GM19239 (cell line): ENCODE measurements around the gene PCDHGB4.
"Not testable (repeated sequence)": the region's sequence is repeated elsewhere in the genome, so short reads cannot be mapped to it uniquely, and the experiment has no call there.

ENCODE experiments used
- DNase-seq: peaks from one replicate; pipeline ENCODE4 v3.0.0; 2011; ENCODE audit warnings: low spot score; ENCODE audit not compliant: insufficient read length
- FAIRE-seq: peaks from 2 replicates; lab custom pipeline; 2011; peaks lifted over from hg19 to GRCh38; lab: Jason Lieb, UNC

Gene PCDHGB4

DNA sequence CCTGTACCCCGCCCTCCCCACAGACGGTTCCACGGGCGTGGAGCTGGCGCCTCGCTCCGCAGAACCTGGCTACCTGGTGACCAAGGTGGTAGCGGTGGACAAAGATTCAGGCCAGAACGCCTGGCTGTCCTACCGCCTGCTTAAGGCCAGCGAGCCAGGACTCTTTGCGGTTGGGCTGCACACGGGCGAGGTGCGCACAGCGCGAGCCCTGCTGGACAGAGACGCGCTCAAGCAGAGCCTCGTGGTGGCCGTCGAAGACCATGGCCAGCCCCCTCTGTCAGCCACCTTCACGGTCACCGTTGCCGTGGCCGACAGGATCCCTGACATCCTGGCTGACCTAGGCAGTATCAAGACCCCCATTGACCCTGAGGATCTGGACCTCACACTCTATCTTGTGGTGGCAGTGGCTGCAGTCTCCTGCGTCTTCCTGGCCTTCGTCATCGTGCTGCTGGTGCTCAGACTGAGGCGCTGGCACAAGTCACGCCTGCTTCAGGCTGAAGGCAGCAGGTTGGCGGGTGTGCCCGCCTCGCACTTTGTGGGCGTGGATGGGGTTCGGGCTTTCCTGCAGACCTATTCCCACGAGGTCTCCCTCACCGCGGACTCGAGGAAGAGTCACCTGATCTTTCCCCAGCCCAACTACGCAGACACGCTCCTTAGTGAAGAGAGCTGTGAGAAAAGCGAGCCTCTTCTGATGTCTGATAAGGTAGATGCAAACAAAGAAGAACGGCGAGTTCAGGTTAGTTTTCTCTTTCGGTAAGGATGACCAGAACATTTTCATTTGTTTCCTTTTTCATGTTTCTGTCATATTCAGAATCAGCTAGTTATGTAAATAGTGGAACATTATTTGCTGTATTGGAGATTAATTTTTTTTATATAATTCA lies 21.2 kb upstream of the PCDHGB4 start:
- DNase-seq (no peak), FAIRE-seq (no peak)

DNA sequence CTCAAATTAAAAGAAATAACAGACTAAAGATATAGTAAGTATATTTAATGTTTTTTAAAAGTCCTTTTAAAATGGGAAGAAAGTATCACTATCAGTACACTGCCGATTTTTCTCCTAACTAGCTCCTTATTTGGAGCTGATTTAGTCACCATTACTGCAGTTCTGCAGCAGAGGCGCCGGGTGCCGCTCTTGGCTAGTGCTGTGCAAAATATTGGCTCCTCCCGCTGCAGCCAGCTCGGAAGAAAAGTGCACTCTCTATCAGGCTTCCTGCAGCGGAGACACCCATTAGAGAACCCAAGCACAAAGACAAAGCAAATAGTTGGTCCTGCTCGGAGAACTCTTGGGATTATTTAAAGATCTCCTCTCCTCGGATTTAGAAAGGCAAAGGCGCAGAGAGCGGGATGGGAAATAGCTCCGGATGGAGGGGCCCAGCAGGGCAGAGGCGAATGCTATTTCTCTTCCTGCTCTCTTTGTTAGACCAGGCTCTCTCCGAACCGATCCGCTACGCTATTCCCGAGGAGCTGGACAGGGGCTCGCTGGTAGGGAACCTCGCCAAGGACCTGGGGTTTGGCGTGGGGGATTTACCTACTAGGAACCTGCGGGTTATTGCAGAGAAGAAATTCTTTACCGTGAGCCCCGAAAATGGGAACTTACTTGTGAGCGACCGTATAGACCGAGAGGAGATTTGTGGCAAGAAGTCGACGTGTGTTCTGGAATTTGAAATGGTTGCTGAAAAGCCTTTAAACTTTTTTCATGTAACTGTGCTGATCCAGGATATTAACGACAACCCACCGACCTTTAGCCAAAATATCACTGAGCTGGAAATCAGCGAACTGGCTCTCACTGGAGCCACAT lies 17.3 kb upstream of the PCDHGB4 start, which contains the start of gene PCDHGB3:
TSS of gene PCDHGB3 (plus strand) at position 249 of the 855 bp plus-strand sequence. CDS start at position 402, 153 bp downstream.
- no peak for DNase-seq
- FAIRE-seq, result no peak

DNA sequence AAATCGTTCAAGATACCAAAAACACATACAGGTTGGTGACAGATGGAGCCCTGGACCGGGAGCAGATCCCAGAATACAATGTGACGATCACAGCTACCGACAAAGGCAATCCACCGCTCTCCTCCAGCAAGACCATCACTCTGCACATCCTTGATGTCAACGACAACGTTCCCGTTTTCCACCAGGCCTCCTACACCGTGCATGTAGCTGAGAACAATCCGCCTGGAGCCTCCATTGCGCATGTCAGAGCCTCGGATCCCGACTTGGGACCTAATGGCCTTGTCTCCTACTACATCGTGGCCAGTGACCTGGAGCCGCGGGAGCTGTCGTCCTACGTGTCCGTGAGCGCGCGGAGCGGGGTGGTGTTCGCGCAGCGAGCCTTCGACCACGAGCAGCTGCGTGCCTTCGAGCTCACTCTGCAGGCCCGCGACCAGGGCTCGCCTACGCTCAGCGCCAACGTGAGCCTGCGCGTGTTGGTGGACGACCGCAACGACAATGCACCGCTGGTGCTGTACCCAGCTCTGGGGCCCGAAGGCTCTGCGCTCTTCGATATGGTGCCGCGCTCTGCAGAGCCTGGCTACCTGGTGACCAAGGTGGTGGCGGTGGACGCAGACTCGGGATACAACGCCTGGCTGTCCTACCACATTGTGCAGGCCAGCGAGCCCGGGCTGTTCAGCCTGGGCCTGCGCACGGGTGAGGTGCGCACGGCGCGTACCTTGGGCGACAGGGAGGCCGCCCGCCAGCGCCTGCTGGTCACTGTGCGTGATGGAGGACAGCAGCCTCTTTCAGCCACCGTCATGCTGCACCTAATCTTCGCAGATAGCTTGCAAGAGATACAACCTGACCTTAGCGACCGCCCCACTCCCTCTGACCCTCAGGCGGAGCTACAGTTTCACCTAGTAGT lies 15.7 kb upstream of the PCDHGB4 start:
- FAIRE-seq, result no peak
- no peak for DNase-seq

- no peak for DNase-seq
- FAIRE-seq, result no peak
Measured at GRCh38 chr5:141373673-141374317, 13.7 kb upstream of the PCDHGB4 start, which contains the start of gene PCDHGA6. Gene PCDHGA6 (plus strand): TSS chr5:141373891. CDS start chr5:141374084, 193 bp downstream.

- DNase-seq, result no peak
- FAIRE-seq, result no peak
Measured at GRCh38 chr5:141374627-141375026, 12.9 kb upstream of the PCDHGB4 start.

GRCh38 chr5:141375444-141376155 lies 11.9 kb upstream of the PCDHGB4 start:
- DNase-seq, result not testable (repeated sequence)

GRCh38 chr5:141382469-141383294 lies 4.8 kb upstream of the PCDHGB4 start, which contains the start of gene PCDHGA7:
Gene PCDHGA7 (plus strand): TSS chr5:141382742. CDS start chr5:141382900, 158 bp downstream.
- DNase-seq, result no peak
- FAIRE-seq, result no peak

More at GRCh38 chr5:141375444-141376155, 11.9 kb upstream of the PCDHGB4 start:
- FAIRE-seq, result not testable (repeated sequence)

- DNase-seq (no peak), FAIRE-seq (no peak)
Measured at GRCh38 chr5:141383345-141383744, 4.2 kb upstream of the PCDHGB4 start.

- DNase-seq (no peak), FAIRE-seq (no peak)
Measured at GRCh38 chr5:141384471-141385267, 2.8 kb upstream of the PCDHGB4 start.

DNA sequence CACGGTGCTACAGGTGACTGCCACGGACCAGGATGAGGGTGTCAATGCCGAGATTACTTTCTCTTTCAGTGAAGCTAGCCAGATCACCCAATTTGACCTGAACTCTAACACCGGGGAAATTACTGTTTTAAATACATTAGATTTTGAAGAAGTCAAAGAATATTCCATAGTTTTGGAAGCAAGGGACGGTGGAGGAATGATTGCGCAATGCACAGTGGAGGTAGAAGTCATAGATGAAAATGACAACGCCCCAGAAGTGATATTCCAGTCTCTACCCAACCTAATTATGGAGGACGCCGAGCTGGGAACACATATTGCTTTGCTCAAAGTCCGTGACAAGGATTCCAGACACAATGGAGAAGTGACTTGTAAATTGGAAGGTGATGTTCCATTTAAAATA lies 1.2 kb downstream of the PCDHGB4 start:
- FAIRE-seq (no peak), DNase-seq (no peak)

GRCh38 chr5:141389153-141390042 lies 1.9 kb downstream of the PCDHGB4 start:
- no peak for DNase-seq
- FAIRE-seq, result no peak

GRCh38 chr5:141392429-141393198 lies 5.1 kb downstream of the PCDHGB4 start, which contains the start of gene PCDHGA8:
Gene PCDHGA8 (plus strand): TSS chr5:141392633. CDS start chr5:141392814, 181 bp downstream.
- FAIRE-seq (no peak), DNase-seq (no peak)

DNA sequence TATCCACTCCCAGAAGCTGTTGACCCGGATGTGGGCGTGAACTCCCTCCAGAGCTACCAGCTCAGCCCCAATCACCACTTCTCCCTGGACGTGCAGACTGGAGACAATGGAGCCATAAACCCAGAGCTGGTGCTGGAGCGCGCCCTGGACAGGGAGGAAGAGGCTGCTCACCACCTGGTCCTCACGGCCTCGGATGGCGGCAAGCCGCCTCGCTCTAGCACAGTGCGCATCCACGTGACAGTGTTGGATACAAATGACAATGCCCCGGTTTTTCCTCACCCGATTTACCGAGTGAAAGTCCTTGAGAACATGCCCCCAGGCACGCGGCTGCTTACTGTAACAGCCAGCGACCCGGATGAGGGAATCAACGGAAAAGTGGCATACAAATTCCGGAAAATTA lies 5.8 kb downstream of the PCDHGB4 start:
- no peak for DNase-seq
- FAIRE-seq, result no peak

- not testable (repeated sequence) for DNase-seq, FAIRE-seq
Measured at GRCh38 chr5:141394401-141395187, 7.1 kb downstream of the PCDHGB4 start.
